Stimulated activated CD8-positive, alpha-beta memory T cell treated with anti-CD3 and anti-CD28 coated beads, Interleukin-4, amount 100 ng/mL, for 24 hours (primary cell): ENCODE measurements around the gene PSMC5.
"Not testable (repeated sequence)": the region's sequence is repeated elsewhere in the genome, so short reads cannot be mapped to it uniquely, and the experiment has no call there.

Source experiments
- DNase-seq: peaks from one replicate; pipeline ENCODE4 v3.0.0-alpha.2; 2020; ENCODE audit warnings: low read depth

Gene PSMC5

GRCh38 chr17:63827002-63827800 is at the start of gene PSMC5, which contains the start of gene FTSJ3:
Gene PSMC5, plus strand, starts transcription at chr17:63827431. Its CDS starts 60 bp downstream, at chr17:63827491.
Gene FTSJ3, minus strand, starts transcription at chr17:63827663. Its CDS starts 761 bp downstream, at chr17:63826902.
- peak; percentile 91 for DNase-seq

GRCh38 chr17:63780507-63780906 is 46.7 kb upstream of the PSMC5 start:
- DNase-seq = no peak

- DNase-seq = no peak
Measured at GRCh38 chr17:63780928-63781327, 46.3 kb upstream of the PSMC5 start.

- DNase-seq = no peak
Measured at GRCh38 chr17:63783522-63783921, 43.7 kb upstream of the PSMC5 start.

GRCh38 chr17:63785556-63785955 is 41.7 kb upstream of the PSMC5 start:
- no peak for DNase-seq

GRCh38 chr17:63786117-63786516 is 41.1 kb upstream of the PSMC5 start:
- no peak for DNase-seq

GRCh38 chr17:63786971-63787711 is 40.1 kb upstream of the PSMC5 start:
- no peak for DNase-seq

GRCh38 chr17:63790057-63790456 is 37.2 kb upstream of the PSMC5 start:
- DNase-seq = no peak

GRCh38 chr17:63792055-63792729 is 35.0 kb upstream of the PSMC5 start:
- DNase-seq = no peak

GRCh38 chr17:63796375-63796774 is 30.9 kb upstream of the PSMC5 start:
- not testable (repeated sequence) for DNase-seq

- no peak for DNase-seq
Measured at GRCh38 chr17:63798572-63799106, 28.6 kb upstream of the PSMC5 start.

GRCh38 chr17:63800783-63801182 is 26.4 kb upstream of the PSMC5 start:
- DNase-seq = no peak

- DNase-seq = no peak
Measured at GRCh38 chr17:63804328-63804727, 22.9 kb upstream of the PSMC5 start.

GRCh38 chr17:63805591-63805990 is 21.6 kb upstream of the PSMC5 start:
- DNase-seq = no peak

- no peak for DNase-seq
Measured at GRCh38 chr17:63809970-63810369, 17.3 kb upstream of the PSMC5 start.

GRCh38 chr17:63816123-63816522 is 11.1 kb upstream of the PSMC5 start:
- no peak for DNase-seq

- DNase-seq = no peak
Measured at GRCh38 chr17:63816669-63817068, 10.6 kb upstream of the PSMC5 start.

- no peak for DNase-seq
Measured at GRCh38 chr17:63817736-63818385, 9.4 kb upstream of the PSMC5 start.

- no peak for DNase-seq
Measured at GRCh38 chr17:63819131-63819530, 8.1 kb upstream of the PSMC5 start.

GRCh38 chr17:63819585-63820537 is 7.4 kb upstream of the PSMC5 start:
- DNase-seq = no peak
